Suprapubic skin (tissue), 4 donors: Measurements from ENCODE around the gene ERBB4.

Experiments
- EP300 ChIP-seq: sonication (generic); formaldehyde crosslinking; IDR thresholded peaks from one replicate; pipeline ENCODE4 v1.6.1; 2017; ENCODE audit warnings: antibody characterized with exemption
- POLR2A ChIP-seq, 2 donors: fragments of 450-650 bp; IDR thresholded peaks; one replicate each; pipeline ENCODE4 v1.6.1; 2017; ENCODE audit warnings: antibody characterized with exemption in 2 of 2, mild to moderate bottlenecking in 2 of 2, moderate library complexity in 2 of 2
- POLR2AphosphoS5 ChIP-seq, 3 donors: sonication (generic); formaldehyde crosslinking; IDR thresholded peaks; one replicate each; pipeline ENCODE4 v1.6.1; 2017; ENCODE audit warnings: antibody characterized with exemption in 3 of 3
- TF ChIP-seq, protein P1 (sequence below), 2 donors: fragments of 200-600 bp in 1 of 2; fragments of 450-650 bp in 1 of 2; sonication (generic) in 1 of 2; IDR thresholded peaks; one replicate each; pipeline ENCODE4 v1.5.1; 2016 to 2019; ENCODE audit warnings: antibody characterized with exemption in 2 of 2, mild to moderate bottlenecking in 1 of 2, moderate library complexity in 1 of 2

DNA sequence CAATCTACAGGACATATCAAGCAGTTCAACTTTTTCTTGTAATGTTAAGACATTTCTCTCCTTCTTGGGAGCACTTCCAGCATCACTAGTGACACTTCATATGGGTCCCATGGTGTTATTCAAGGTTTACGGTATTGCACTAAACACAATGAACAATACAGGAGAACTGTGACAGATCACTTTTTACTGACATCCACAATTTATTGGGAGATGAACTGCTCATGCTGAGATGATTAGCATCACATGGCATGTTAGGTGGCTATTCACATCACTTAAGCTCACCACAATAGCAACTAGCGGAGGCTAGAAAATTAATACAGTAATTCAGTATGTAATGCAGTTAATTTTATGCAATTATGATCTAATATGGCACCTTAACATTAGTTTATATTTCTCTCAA lies 264.4 kb downstream of the ERBB4 start:
- TF ChIP-seq, protein P1, sequence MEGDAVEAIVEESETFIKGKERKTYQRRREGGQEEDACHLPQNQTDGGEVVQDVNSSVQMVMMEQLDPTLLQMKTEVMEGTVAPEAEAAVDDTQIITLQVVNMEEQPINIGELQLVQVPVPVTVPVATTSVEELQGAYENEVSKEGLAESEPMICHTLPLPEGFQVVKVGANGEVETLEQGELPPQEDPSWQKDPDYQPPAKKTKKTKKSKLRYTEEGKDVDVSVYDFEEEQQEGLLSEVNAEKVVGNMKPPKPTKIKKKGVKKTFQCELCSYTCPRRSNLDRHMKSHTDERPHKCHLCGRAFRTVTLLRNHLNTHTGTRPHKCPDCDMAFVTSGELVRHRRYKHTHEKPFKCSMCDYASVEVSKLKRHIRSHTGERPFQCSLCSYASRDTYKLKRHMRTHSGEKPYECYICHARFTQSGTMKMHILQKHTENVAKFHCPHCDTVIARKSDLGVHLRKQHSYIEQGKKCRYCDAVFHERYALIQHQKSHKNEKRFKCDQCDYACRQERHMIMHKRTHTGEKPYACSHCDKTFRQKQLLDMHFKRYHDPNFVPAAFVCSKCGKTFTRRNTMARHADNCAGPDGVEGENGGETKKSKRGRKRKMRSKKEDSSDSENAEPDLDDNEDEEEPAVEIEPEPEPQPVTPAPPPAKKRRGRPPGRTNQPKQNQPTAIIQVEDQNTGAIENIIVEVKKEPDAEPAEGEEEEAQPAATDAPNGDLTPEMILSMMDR (IDR thresholded peaks at IDR 0.05) = no peak
- TF ChIP-seq POLR2A (IDR thresholded peaks at IDR 0.05) (no peak), EP300 (no peak), POLR2AphosphoS5 (IDR thresholded peaks at IDR 0.05) (no peak)
